ENCODE results near the gene DUSP8. TPM values are rescaled to one million over a fixed set of nuclear protein-coding genes. Genes with fewer than 3 reads are reported as not detected.
A peak's percentile ranks its signal among the peaks of the same experiment; 100 is the strongest.
"Not testable (repeated sequence)": the region's sequence is repeated elsewhere in the genome, so short reads cannot be mapped to it uniquely, and the experiment has no call there.

Gene DUSP8
- total RNA-seq, 1 experiment from 2014 or later, result 0.40 TPM

- DNase-seq (ENCODE audit: low read depth), result no peak
These were observed 55.6 kb downstream of the DUSP8 start for GRCh38 chr11:1516273-1517067.

GRCh38 chr11:1515082-1516060, 56.7 kb downstream of the DUSP8 start:
- DNase-seq (ENCODE audit: low read depth), result peak; percentile 29

- DNase-seq (ENCODE audit: low read depth), result no peak
These were observed 57.6 kb downstream of the DUSP8 start for GRCh38 chr11:1514336-1515061.

- no peak for DNase-seq (ENCODE audit: low read depth)
These were observed 58.5 kb downstream of the DUSP8 start for GRCh38 chr11:1513326-1514296.

GRCh38 chr11:1512531-1513258, 59.4 kb downstream of the DUSP8 start:
- not testable (repeated sequence) for DNase-seq (ENCODE audit: low read depth)

- no peak for DNase-seq (ENCODE audit: low read depth)
These were observed 60.1 kb downstream of the DUSP8 start for GRCh38 chr11:1511937-1512496.

GRCh38 chr11:1510928-1511327, 61.1 kb downstream of the DUSP8 start:
- DNase-seq (ENCODE audit: low read depth), result no peak

- not testable (repeated sequence) for DNase-seq (ENCODE audit: low read depth)
These were observed 61.7 kb downstream of the DUSP8 start for GRCh38 chr11:1510351-1510750.

GRCh38 chr11:1509626-1510255, 62.3 kb downstream of the DUSP8 start:
- DNase-seq (ENCODE audit: low read depth), result no peak

GRCh38 chr11:1508986-1509385, 63.1 kb downstream of the DUSP8 start:
- DNase-seq (ENCODE audit: low read depth), result no peak

- DNase-seq (ENCODE audit: low read depth), result no peak
These were observed 63.6 kb downstream of the DUSP8 start for GRCh38 chr11:1508491-1508891.

GRCh38 chr11:1507381-1508140, 64.5 kb downstream of the DUSP8 start:
- DNase-seq (ENCODE audit: low read depth), result no peak

- no peak for DNase-seq (ENCODE audit: low read depth)
These were observed 65.1 kb downstream of the DUSP8 start for GRCh38 chr11:1506981-1507380.

- DNase-seq (ENCODE audit: low read depth), result no peak
These were observed 66.6 kb downstream of the DUSP8 start for GRCh38 chr11:1505480-1505879.

- no peak for DNase-seq (ENCODE audit: low read depth)
These were observed 67.3 kb downstream of the DUSP8 start for GRCh38 chr11:1504581-1505290.

GRCh38 chr11:1504138-1504537, 67.9 kb downstream of the DUSP8 start:
- no peak for DNase-seq (ENCODE audit: low read depth)
